Skeletal muscle cell (primary cell): ENCODE data around the gene SH3RF3.

Source experiments
- DNase-seq: peaks from one replicate; pipeline ENCODE4 v3.0.0-alpha.2; 2010; ENCODE audit warnings: low read depth
- H3K4me3 ChIP-seq: 2 replicates; pipeline ENCODE4 v1.5.1; 2011; ENCODE audit warnings: low read depth, mild to moderate bottlenecking, control low read depth, low read length, moderate library complexity

SH3RF3 gene

GRCh38 chr2:109335631-109336176, 206.7 kb downstream of the SH3RF3 start:
- no peak for DNase-seq
- no peak overlapping the region for H3K4me3 ChIP-seq

- no peak for DNase-seq
- no peak overlapping the region for H3K4me3 ChIP-seq
Measured at GRCh38 chr2:109336296-109336695, 207.3 kb downstream of the SH3RF3 start.

- H3K4me3 ChIP-seq = no peak overlapping the region
- DNase-seq = no peak
Measured at GRCh38 chr2:109337221-109337620, 208.2 kb downstream of the SH3RF3 start.

GRCh38 chr2:109339519-109339966, 210.5 kb downstream of the SH3RF3 start:
- H3K4me3 ChIP-seq = no peak overlapping the region
- no peak for DNase-seq

GRCh38 chr2:109340381-109340780, 211.4 kb downstream of the SH3RF3 start:
- no peak for DNase-seq
- no peak overlapping the region for H3K4me3 ChIP-seq

GRCh38 chr2:109341355-109342255, 212.6 kb downstream of the SH3RF3 start:
- H3K4me3 ChIP-seq = no peak overlapping the region
- no peak for DNase-seq

- no peak overlapping the region for H3K4me3 ChIP-seq
- no peak for DNase-seq
Measured at GRCh38 chr2:109342256-109342850, 213.3 kb downstream of the SH3RF3 start.

- DNase-seq = no peak
- no peak overlapping the region for H3K4me3 ChIP-seq
Measured at GRCh38 chr2:109342930-109343329, 213.9 kb downstream of the SH3RF3 start.

- no peak for DNase-seq
- no peak overlapping the region for H3K4me3 ChIP-seq
Measured at GRCh38 chr2:109343460-109343859, 214.5 kb downstream of the SH3RF3 start.

- DNase-seq = no peak
- H3K4me3 ChIP-seq = no peak overlapping the region
Measured at GRCh38 chr2:109344270-109344805, 215.3 kb downstream of the SH3RF3 start.

GRCh38 chr2:109345091-109345490, 216.1 kb downstream of the SH3RF3 start:
- H3K4me3 ChIP-seq = no peak overlapping the region
- no peak for DNase-seq

- DNase-seq = no peak
- H3K4me3 ChIP-seq = no peak overlapping the region
Measured at GRCh38 chr2:109345653-109346480, 216.9 kb downstream of the SH3RF3 start.

- H3K4me3 ChIP-seq = no peak overlapping the region
- DNase-seq = no peak
Measured at GRCh38 chr2:109346601-109347228, 217.7 kb downstream of the SH3RF3 start.

GRCh38 chr2:109347626-109348025, 218.6 kb downstream of the SH3RF3 start:
- H3K4me3 ChIP-seq = no peak overlapping the region
- DNase-seq = no peak

GRCh38 chr2:109348190-109348589, 219.2 kb downstream of the SH3RF3 start:
- no peak overlapping the region for H3K4me3 ChIP-seq
- DNase-seq = no peak

GRCh38 chr2:109348671-109349502, 219.9 kb downstream of the SH3RF3 start:
- no peak for DNase-seq
- no peak overlapping the region for H3K4me3 ChIP-seq

GRCh38 chr2:109349503-109350465, 220.8 kb downstream of the SH3RF3 start:
- no peak overlapping the region for H3K4me3 ChIP-seq
- DNase-seq = peak; percentile 45
